Stimulated activated memory B cell treated with anti-CD40 and anti-IgM and Interleukin-4, amounts not matched to agents 10 μg/mL and 1 μg/mL and 100 μg/mL, for 72 hours (primary cell): Measurements from ENCODE around the gene EFCAB9.
A peak's percentile ranks its signal among the peaks of the same experiment; 100 is the strongest.

Experiments
- ATAC-seq: fragments of 150-1000 bp; cut with Tn5 transposase; 2 replicates; pipeline ENCODE4 v1.10.0; 2021
- H3K27ac Mint-ChIP-seq: one replicate; pipeline ENCODE4 v1.8.0; 2022; ENCODE audit warnings: mild to moderate bottlenecking, mixed read lengths
- H3K27me3 Mint-ChIP-seq: one replicate; pipeline ENCODE4 v1.8.0; 2022; ENCODE audit warnings: mixed read lengths
- H3K36me3 Mint-ChIP-seq: one replicate; pipeline ENCODE4 v1.8.0; 2022; ENCODE audit warnings: mixed read lengths
- H3K4me1 Mint-ChIP-seq: one replicate; pipeline ENCODE4 v1.8.0; 2022; ENCODE audit warnings: mixed read lengths
- H3K4me3 Mint-ChIP-seq: one replicate; pipeline ENCODE4 v1.8.0; 2022; ENCODE audit warnings: mild to moderate bottlenecking, moderate library complexity, mixed read lengths
- H3K9me3 Mint-ChIP-seq: one replicate; pipeline ENCODE4 v1.8.0; 2022; ENCODE audit warnings: mixed read lengths

EFCAB9 gene

DNA sequence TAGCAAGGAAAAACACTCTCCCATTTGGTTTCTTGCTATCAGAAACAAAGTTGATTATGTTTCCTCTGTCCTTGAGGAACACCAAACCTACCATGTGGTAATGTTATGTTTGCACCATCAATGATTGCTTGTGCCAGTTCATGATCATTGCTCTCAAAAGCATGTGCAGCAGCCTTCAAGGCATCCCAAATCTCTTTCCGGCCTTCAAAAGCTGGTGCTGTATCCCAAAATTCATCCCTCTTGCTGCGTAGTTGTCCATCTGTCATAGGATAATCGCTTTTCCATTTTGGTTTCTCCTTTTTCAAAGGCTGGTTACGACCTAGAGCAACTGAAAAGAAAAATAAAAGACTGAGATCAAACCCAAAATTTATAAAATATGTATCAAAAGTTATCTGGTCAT is 40.1 kb downstream of the EFCAB9 start:
- H3K4me3 Mint-ChIP-seq, result no peak overlapping the region
- ATAC-seq, result no peak
- H3K27ac Mint-ChIP-seq, result peak overlapping the region; percentile 62
- H3K9me3 Mint-ChIP-seq, result no peaks in the 10 kb centered on the region
- H3K27me3 Mint-ChIP-seq, result no peaks in the 10 kb centered on the region
- H3K36me3 Mint-ChIP-seq, result peaks cover 42% of the 10 kb centered on the region
- H3K4me1 Mint-ChIP-seq, result peaks cover 38% of the 10 kb centered on the region

DNA sequence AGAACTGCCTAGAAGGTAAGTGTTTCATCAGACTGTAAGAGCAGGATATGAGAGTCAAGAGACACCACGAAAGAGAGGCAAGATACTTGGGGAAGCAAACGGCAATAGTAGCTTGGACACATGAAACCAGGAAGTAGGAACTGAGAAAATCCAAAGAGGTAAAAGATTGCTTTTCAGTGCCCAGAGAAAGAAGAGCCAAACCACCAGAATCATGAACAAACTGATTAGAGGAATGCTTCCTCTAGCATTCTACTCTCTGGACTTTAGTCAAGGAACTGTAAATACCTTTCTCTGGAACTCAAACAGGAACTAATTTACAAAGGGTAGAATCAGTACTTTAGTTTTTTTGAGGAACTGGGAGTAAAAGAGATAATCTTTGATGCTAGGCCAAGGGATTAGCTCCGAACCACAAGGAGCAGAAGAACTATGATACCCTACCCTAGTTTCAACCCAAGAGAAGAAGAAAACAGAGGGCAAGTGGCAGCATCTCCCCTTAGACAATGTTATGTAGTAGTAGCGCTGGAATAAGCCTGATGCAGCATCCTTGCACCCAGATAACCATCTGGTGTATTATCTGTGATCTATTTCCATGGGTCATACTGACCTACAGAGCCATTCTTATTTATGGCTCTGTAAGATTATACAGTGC is 41.3 kb downstream of the EFCAB9 start:
- H3K4me1 Mint-ChIP-seq, result peaks cover 38% of the 10 kb centered on the region
- no peaks in the 10 kb centered on the region for H3K27me3 Mint-ChIP-seq
- H3K9me3 Mint-ChIP-seq, result no peaks in the 10 kb centered on the region
- H3K36me3 Mint-ChIP-seq, result peaks cover 37% of the 10 kb centered on the region
- H3K4me3 Mint-ChIP-seq, result peak overlapping the region; percentile 5
- peak overlapping the region; percentile 62 for H3K27ac Mint-ChIP-seq
- peak; percentile 83 for ATAC-seq

GRCh38 chr5:172235827-172236736 is 42.1 kb downstream of the EFCAB9 start:
- ATAC-seq, result no peak
- Mint-ChIP-seq H3K36me3 (peaks cover 30% of the 10 kb centered on the region), H3K4me3 (peak overlapping the region; percentile 5), H3K9me3 (no peaks in the 10 kb centered on the region), H3K27me3 (no peaks in the 10 kb centered on the region), H3K27ac (peak overlapping the region; percentile 62), H3K4me1 (peaks cover 38% of the 10 kb centered on the region)

DNA sequence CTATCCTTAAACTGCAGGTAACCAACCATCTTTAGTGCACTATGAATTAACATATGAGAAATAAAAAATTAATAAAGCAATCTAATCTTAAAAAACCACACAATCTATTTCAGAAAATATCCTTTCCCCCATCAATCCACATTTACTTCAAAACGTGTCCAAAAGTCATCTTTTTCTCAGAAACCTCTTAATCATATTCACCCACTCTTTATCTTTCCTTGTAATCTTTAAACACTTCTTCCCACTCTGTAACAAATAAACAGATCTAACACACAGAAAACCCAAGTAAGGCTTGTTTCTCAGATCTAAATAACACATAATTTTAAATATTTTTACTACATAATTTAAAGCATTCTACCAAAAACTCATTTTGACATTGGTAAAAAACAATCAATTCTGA is 44.4 kb downstream of the EFCAB9 start:
- Mint-ChIP-seq H3K4me1 (peaks cover 41% of the 10 kb centered on the region), H3K4me3 (no peak overlapping the region), H3K27ac (no peak overlapping the region), H3K36me3 (peaks cover 13% of the 10 kb centered on the region), H3K27me3 (no peaks in the 10 kb centered on the region), H3K9me3 (peaks cover 2% of the 10 kb centered on the region)
- no peak for ATAC-seq

DNA sequence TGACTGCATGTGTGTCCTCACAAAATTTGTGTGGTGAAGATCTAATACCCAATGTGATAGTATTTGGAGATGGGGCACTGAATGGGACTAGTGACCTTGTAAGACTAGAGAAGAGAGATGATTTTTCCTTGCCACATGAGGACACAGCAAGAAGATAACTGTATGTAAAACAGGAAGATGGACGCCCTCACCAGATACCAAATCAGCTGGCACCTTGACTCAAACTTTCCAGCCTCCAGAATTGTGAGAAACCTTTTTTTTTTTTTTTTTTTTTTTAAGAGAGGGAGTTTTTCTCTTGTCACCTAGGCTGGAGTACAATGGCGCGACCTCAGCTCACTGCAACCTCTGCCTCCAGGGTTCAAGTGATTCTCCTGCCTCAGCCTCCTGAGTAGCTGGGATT is 49.3 kb downstream of the EFCAB9 start:
- Mint-ChIP-seq H3K4me1 (peaks cover 16% of the 10 kb centered on the region), H3K9me3 (peaks cover 2% of the 10 kb centered on the region), H3K36me3 (peaks cover 12% of the 10 kb centered on the region), H3K4me3 (no peak overlapping the region), H3K27me3 (no peaks in the 10 kb centered on the region), H3K27ac (no peak overlapping the region)
- ATAC-seq, result no peak

DNA sequence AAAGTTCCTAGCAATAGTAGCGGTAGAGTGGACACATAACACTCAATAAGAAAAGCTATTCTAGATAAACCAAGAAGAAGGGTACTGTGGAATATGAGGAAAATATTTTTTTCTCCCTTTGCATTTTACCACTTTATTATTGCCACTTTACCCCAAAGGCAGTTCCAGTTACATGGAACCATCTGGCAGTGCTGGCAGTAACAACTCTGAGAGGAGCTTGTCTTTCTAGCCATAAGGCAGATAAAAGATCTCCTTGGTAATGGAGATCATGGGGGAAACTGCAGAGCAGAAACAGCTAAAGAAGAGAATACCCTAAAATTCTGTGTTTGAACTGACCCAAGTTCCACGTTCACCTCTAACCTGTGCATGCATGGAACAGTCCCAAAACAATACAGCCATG is 51.1 kb downstream of the EFCAB9 start:
- no peak for ATAC-seq
- Mint-ChIP-seq H3K4me1 (peaks cover 11% of the 10 kb centered on the region), H3K36me3 (peaks cover 26% of the 10 kb centered on the region), H3K9me3 (peaks cover 8% of the 10 kb centered on the region), H3K4me3 (no peak overlapping the region), H3K27ac (no peak overlapping the region), H3K27me3 (no peaks in the 10 kb centered on the region)

DNA sequence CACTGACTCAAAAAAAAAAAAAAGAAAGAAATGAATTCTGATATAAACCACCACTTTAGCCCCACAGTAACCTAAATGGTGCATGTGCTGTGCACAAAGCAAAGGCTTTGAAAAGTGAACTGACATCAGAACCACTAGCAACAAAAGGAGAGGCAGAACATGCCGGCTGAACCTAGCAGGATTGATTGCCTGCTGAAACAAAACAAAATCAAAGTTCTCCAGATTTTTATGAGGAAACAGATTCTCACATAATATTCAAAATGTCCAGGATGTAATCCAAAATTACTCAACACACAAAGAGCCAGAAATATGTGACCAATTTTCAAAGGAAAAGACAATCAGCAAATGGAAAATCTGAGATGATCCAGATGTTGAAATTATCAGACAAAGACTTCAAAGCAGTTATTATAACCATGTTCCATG is 51.7 kb downstream of the EFCAB9 start:
- peaks cover 11% of the 10 kb centered on the region for H3K4me1 Mint-ChIP-seq
- no peak for ATAC-seq
- no peaks in the 10 kb centered on the region for H3K27me3 Mint-ChIP-seq
- peaks cover 8% of the 10 kb centered on the region for H3K9me3 Mint-ChIP-seq
- no peak overlapping the region for H3K27ac Mint-ChIP-seq
- H3K4me3 Mint-ChIP-seq, result no peak overlapping the region
- peaks cover 26% of the 10 kb centered on the region for H3K36me3 Mint-ChIP-seq

- no peak overlapping the region for H3K4me3 Mint-ChIP-seq
- H3K36me3 Mint-ChIP-seq, result peaks cover 31% of the 10 kb centered on the region
- H3K27ac Mint-ChIP-seq, result no peak overlapping the region
- ATAC-seq, result no peak
- H3K9me3 Mint-ChIP-seq, result peaks cover 9% of the 10 kb centered on the region
- H3K27me3 Mint-ChIP-seq, result no peaks in the 10 kb centered on the region
- peaks cover 6% of the 10 kb centered on the region for H3K4me1 Mint-ChIP-seq
Measured at GRCh38 chr5:172248637-172249036, 54.7 kb downstream of the EFCAB9 start.

DNA sequence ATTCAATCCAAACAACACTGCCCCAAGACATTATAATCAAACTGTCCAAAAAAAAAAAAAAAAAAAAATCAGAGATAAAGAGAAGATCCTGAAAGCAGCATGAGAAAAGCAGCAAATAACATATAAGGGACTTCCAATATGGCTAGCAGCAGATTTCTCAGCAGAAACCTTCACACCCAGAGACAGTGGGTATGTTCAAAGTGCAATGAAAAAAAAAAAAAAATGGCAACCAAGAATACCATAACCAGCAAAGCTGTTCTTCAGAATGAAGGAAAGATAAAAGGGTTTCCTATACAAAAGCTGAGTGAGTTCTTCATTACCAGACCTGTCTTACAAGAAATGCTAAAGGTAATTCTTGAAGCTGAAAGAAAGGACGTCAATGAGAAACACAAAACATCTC is 57.4 kb downstream of the EFCAB9 start:
- no peak for ATAC-seq
- H3K27ac Mint-ChIP-seq, result no peak overlapping the region
- peaks cover 46% of the 10 kb centered on the region for H3K36me3 Mint-ChIP-seq

DNA sequence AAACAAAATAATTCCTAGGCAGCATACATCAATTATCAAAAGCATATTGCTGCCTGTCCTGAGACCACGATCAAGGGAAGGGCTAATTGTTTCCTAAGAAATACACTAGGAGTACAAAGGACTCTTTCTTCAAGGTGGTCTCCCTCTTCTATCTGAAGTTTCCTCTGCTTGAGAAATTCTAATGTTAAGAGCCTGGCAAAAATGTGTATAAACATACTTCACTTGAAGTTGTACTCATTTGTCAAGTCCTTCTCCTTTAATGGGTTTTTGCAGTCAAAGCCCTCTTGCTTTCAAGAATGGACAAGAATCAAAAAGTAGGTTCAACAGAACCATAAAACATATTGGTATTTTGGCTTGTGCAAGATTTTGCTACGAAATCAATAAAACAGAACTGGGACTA is 58.5 kb downstream of the EFCAB9 start:
- H3K4me1 Mint-ChIP-seq, result peaks cover 6% of the 10 kb centered on the region
- peaks cover 11% of the 10 kb centered on the region for H3K9me3 Mint-ChIP-seq
- H3K4me3 Mint-ChIP-seq, result no peak overlapping the region
- no peaks in the 10 kb centered on the region for H3K27me3 Mint-ChIP-seq
- ATAC-seq, result no peak
- no peak overlapping the region for H3K27ac Mint-ChIP-seq
- H3K36me3 Mint-ChIP-seq, result peaks cover 54% of the 10 kb centered on the region

More for the DNA sequence above, 57.4 kb downstream of the EFCAB9 start:
- no peak overlapping the region for H3K4me3 Mint-ChIP-seq
- peaks cover 6% of the 10 kb centered on the region for H3K4me1 Mint-ChIP-seq
- H3K27me3 Mint-ChIP-seq, result no peaks in the 10 kb centered on the region
- H3K9me3 Mint-ChIP-seq, result peaks cover 9% of the 10 kb centered on the region
